Astrocyte (in vitro differentiated cells and primary cell): ENCODE measurements around the gene KRTAP10-2. TPM values are rescaled to one million over a fixed set of nuclear protein-coding genes. Genes with fewer than 3 reads are reported as not detected.
"Not testable (repeated sequence)": the region's sequence is repeated elsewhere in the genome, so short reads cannot be mapped to it uniquely, and the experiment has no call there.

Experiments used
- DNase-seq: peaks from one replicate; pipeline ENCODE4 v3.0.0-alpha.2; 2010; ENCODE audit warnings: low read depth
- FAIRE-seq: peaks from 2 replicates; lab custom pipeline; 2011; peaks lifted over from hg19 to GRCh38; lab: Jason Lieb, UNC
- H2AFZ ChIP-seq: 2 replicates; pipeline ENCODE4 v1.6.0; 2012; ENCODE audit warnings: low read depth, low read length, inconsistent platforms
- H3K27ac ChIP-seq: 2 replicates; pipeline ENCODE4 v1.5.1; 2011; ENCODE audit warnings: low read depth, low read length, inconsistent platforms
- H3K27me3 ChIP-seq: 2 replicates; pipeline ENCODE4 v1.6.0; 2011; ENCODE audit warnings: low read length, inconsistent platforms; ENCODE audit not compliant: insufficient read depth
- H3K36me3 ChIP-seq: 2 replicates; pipeline ENCODE4 v1.5.1; 2011; ENCODE audit warnings: low read length, inconsistent platforms; ENCODE audit not compliant: insufficient read depth
- H3K4me1 ChIP-seq: 2 replicates; pipeline ENCODE4 v1.5.1; 2011; ENCODE audit warnings: low read length, inconsistent platforms; ENCODE audit not compliant: insufficient read depth
- H3K4me2 ChIP-seq: 2 replicates; pipeline ENCODE4 v1.6.0; 2012; ENCODE audit warnings: low read length, inconsistent platforms
- H3K4me3 ChIP-seq: 2 replicates; pipeline ENCODE4 v1.5.1; 2011; ENCODE audit warnings: low read depth, mild to moderate bottlenecking, low read length, inconsistent platforms; ENCODE audit not compliant: insufficient read depth
- H3K79me2 ChIP-seq: 2 replicates; pipeline ENCODE4 v1.6.0; 2012; ENCODE audit warnings: mild to moderate bottlenecking, low read length, inconsistent platforms; ENCODE audit not compliant: insufficient read depth
- H3K9ac ChIP-seq: 2 replicates; pipeline ENCODE4 v1.6.0; 2012; ENCODE audit warnings: mild to moderate bottlenecking, low read length, inconsistent platforms
- H3K9me3 ChIP-seq: 2 replicates; pipeline ENCODE4 v1.5.1; 2012; ENCODE audit warnings: low read depth, mild to moderate bottlenecking, low read length, inconsistent platforms; ENCODE audit not compliant: insufficient read depth
- H4K20me1 ChIP-seq: 2 replicates; pipeline ENCODE4 v1.6.0; 2012; ENCODE audit warnings: low read length, inconsistent platforms; ENCODE audit not compliant: insufficient read depth
- H3K27ac Mint-ChIP-seq: one replicate; pipeline ENCODE4 v1.8.0; 2021; ENCODE audit warnings: mild to moderate bottlenecking, mixed read lengths; ENCODE audit not compliant: unreplicated experiment
- H3K27me3 Mint-ChIP-seq: one replicate; pipeline ENCODE4 v1.8.0; 2021; ENCODE audit warnings: low read depth, mixed read lengths; ENCODE audit not compliant: unreplicated experiment
- H3K36me3 Mint-ChIP-seq: one replicate; pipeline ENCODE4 v1.8.0; 2021; ENCODE audit warnings: low read depth, mixed read lengths; ENCODE audit not compliant: unreplicated experiment
- H3K4me1 Mint-ChIP-seq: one replicate; pipeline ENCODE4 v1.8.0; 2021; ENCODE audit warnings: low read depth, mixed read lengths; ENCODE audit not compliant: unreplicated experiment
- H3K4me3 Mint-ChIP-seq: one replicate; pipeline ENCODE4 v1.8.0; 2021; ENCODE audit warnings: mild to moderate bottlenecking, moderate library complexity, mixed read lengths; ENCODE audit not compliant: unreplicated experiment
- H3K9me3 Mint-ChIP-seq: one replicate; pipeline ENCODE4 v1.8.0; 2021; ENCODE audit warnings: mild to moderate bottlenecking, mixed read lengths; ENCODE audit not compliant: unreplicated experiment
- CTCF ChIP-seq: IDR thresholded peaks from 2 replicates; pipeline ENCODE4 v1.5.1; 2011; ENCODE audit warnings: low read depth, mild to moderate bottlenecking, inconsistent platforms, low read length, moderate library complexity; ENCODE audit not compliant: insufficient read depth
- EZH2 ChIP-seq: IDR thresholded peaks from 2 replicates; pipeline ENCODE4 v1.6.1; 2012; ENCODE audit warnings: mild to moderate bottlenecking, low read length, inconsistent platforms; ENCODE audit not compliant: insufficient read depth
- total RNA-seq: library from RNA; stranded (reverse); gene quantifications from 2 replicates; pipeline ENCODE4 v1.2.1, GENCODE V29; 2021

KRTAP10-2 gene
- total RNA-seq, 1 donor from 2014 or later: not detected

GRCh38 chr21:44503901-44504399, 47.4 kb downstream of the KRTAP10-2 start:
- TF ChIP-seq EZH2 (no peak), CTCF (no peak)
- Mint-ChIP-seq H3K4me1 (peaks cover 4% of the 10 kb centered on the region), H3K27ac (no peak overlapping the region), H3K36me3 (no peaks in the 10 kb centered on the region), H3K9me3 (no peaks in the 10 kb centered on the region), H3K27me3 (peaks cover 27% of the 10 kb centered on the region), H3K4me3 (no peak overlapping the region)
- H3K4me3 ChIP-seq: no peak overlapping the region
- DNase-seq (no peak), FAIRE-seq (no peak)
- H3K4me2 ChIP-seq: no peak overlapping the region
- H3K79me2 ChIP-seq: no peaks in the 10 kb centered on the region
- H3K36me3 ChIP-seq: no peaks in the 10 kb centered on the region
- H3K27ac ChIP-seq: no peak overlapping the region
- H2AFZ ChIP-seq: no peak overlapping the region
- no peaks in the 10 kb centered on the region for H3K4me1 ChIP-seq
- no peaks in the 10 kb centered on the region for H3K9me3 ChIP-seq
- peaks cover 2% of the 10 kb centered on the region for H3K27me3 ChIP-seq
- H4K20me1 ChIP-seq: no peaks in the 10 kb centered on the region
- H3K9ac ChIP-seq: no peak overlapping the region

GRCh38 chr21:44503006-44503889, 48.1 kb downstream of the KRTAP10-2 start:
- not testable (repeated sequence) for H4K20me1 ChIP-seq, H3K4me1 Mint-ChIP-seq, H3K4me3 ChIP-seq, H2AFZ ChIP-seq, H3K27ac ChIP-seq, DNase-seq, H3K27me3 ChIP-seq, FAIRE-seq, H3K4me1 ChIP-seq, H3K9me3 Mint-ChIP-seq, H3K36me3 Mint-ChIP-seq, H3K4me2 ChIP-seq, H3K27ac Mint-ChIP-seq, H3K4me3 Mint-ChIP-seq, H3K9ac ChIP-seq, H3K79me2 ChIP-seq, H3K9me3 ChIP-seq, H3K36me3 ChIP-seq
- peaks cover 24% of the 10 kb centered on the region for H3K27me3 Mint-ChIP-seq

- H3K4me2 ChIP-seq: no peak overlapping the region
- no peak overlapping the region for H3K4me3 ChIP-seq
- H3K79me2 ChIP-seq: no peaks in the 10 kb centered on the region
- DNase-seq (no peak), FAIRE-seq (no peak)
- Mint-ChIP-seq H3K27ac (no peak overlapping the region), H3K27me3 (peaks cover 26% of the 10 kb centered on the region), H3K4me3 (no peak overlapping the region), H3K4me1 (peaks cover 4% of the 10 kb centered on the region), H3K36me3 (no peaks in the 10 kb centered on the region), H3K9me3 (no peaks in the 10 kb centered on the region)
- no peak overlapping the region for H3K27ac ChIP-seq
- no peak overlapping the region for H2AFZ ChIP-seq
- no peaks in the 10 kb centered on the region for H3K4me1 ChIP-seq
- H3K9me3 ChIP-seq: no peaks in the 10 kb centered on the region
- no peaks in the 10 kb centered on the region for H4K20me1 ChIP-seq
- H3K36me3 ChIP-seq: no peaks in the 10 kb centered on the region
- H3K27me3 ChIP-seq: peaks cover 7% of the 10 kb centered on the region
- TF ChIP-seq EZH2: no peak
- TF ChIP-seq CTCF: no peak
- H3K9ac ChIP-seq: no peak overlapping the region
Measured at GRCh38 chr21:44502171-44502958, 48.9 kb downstream of the KRTAP10-2 start.

Other genes with a start within 250 kb of the KRTAP10-2 start
- gene CFAP410, start 212.1 kb downstream of the KRTAP10-2 start, total RNA-seq: 10.1 and 10.4 TPM in 2 replicates
- gene TRPM2, start 197.9 kb downstream of the KRTAP10-2 start, total RNA-seq: 0.48 and 0.79 TPM in 2 replicates
- 5.2 and 5.6 TPM in 2 replicates for gene LRRC3, start 96.0 kb downstream of the KRTAP10-2 start, total RNA-seq
- gene KRTAP10-1, start 11.3 kb downstream of the KRTAP10-2 start, total RNA-seq: not detected in 2 replicates
- gene KRTAP10-3, start 7.3 kb upstream of the KRTAP10-2 start, total RNA-seq: not detected in 2 replicates
- not detected in 2 replicates for gene KRTAP10-4, start 22.2 kb upstream of the KRTAP10-2 start, total RNA-seq
- gene KRTAP10-5, start 29.1 kb upstream of the KRTAP10-2 start, total RNA-seq: not detected in 2 replicates
- gene KRTAP10-6, start 41.0 kb upstream of the KRTAP10-2 start, total RNA-seq: not detected in 2 replicates
- not detected in 2 replicates for gene KRTAP10-7, start 49.1 kb upstream of the KRTAP10-2 start, total RNA-seq
- not detected in 2 replicates for gene KRTAP10-8, start 60.6 kb upstream of the KRTAP10-2 start, total RNA-seq
- not detected in 2 replicates for gene KRTAP10-9, start 75.6 kb upstream of the KRTAP10-2 start, total RNA-seq
- gene KRTAP10-10, start 85.9 kb upstream of the KRTAP10-2 start, total RNA-seq: not detected in 2 replicates
- not detected in 2 replicates for gene KRTAP10-11, start 94.9 kb upstream of the KRTAP10-2 start, total RNA-seq
- gene KRTAP12-4, start 103.2 kb upstream of the KRTAP10-2 start, total RNA-seq: not detected in 2 replicates
- not detected in 2 replicates for gene KRTAP12-3, start 106.4 kb upstream of the KRTAP10-2 start, total RNA-seq
- not detected in 2 replicates for gene KRTAP12-2, start 115.4 kb upstream of the KRTAP10-2 start, total RNA-seq
- gene KRTAP12-1, start 130.7 kb upstream of the KRTAP10-2 start, total RNA-seq: not detected in 2 replicates
- gene KRTAP10-12, start 145.7 kb upstream of the KRTAP10-2 start, total RNA-seq: not detected in 2 replicates
- not detected in 2 replicates for gene TSPEAR, start 160.1 kb upstream of the KRTAP10-2 start, total RNA-seq